Measurements from ENCODE around the gene HAPLN3.
A peak's percentile ranks its signal among the peaks of the same experiment; 100 is the strongest.

Gene HAPLN3

GRCh38 chr15:88835119-88835518, 60.2 kb downstream of the HAPLN3 start:
- Histone ChIP-seq H3K9me3 (replicated peaks; ENCODE audit: insufficient read depth, low read length) (no peaks in the 10 kb centered on the region), H3K4me2 (ENCODE audit: low read depth, low read length) (no peak overlapping the region), H3K4me1 (ENCODE audit: low read length) (no peaks in the 10 kb centered on the region), H3K36me3 (replicated peaks; ENCODE audit: insufficient read depth, low read length) (no peaks in the 10 kb centered on the region), H2AFZ (ENCODE audit: low read length) (no peak overlapping the region), H4K20me1 (ENCODE audit: insufficient read depth, low read length) (no peaks in the 10 kb centered on the region), H3K9ac (ENCODE audit: low read length) (no peak overlapping the region), H3K79me2 (ENCODE audit: low read length) (no peaks in the 10 kb centered on the region), H3K4me3 (ENCODE audit: low read length) (no peak overlapping the region), H3F3A (ENCODE audit: insufficient read depth, low read length) (no peaks in the 10 kb centered on the region), H3K9me2 (replicated peaks; ENCODE audit: insufficient read depth, low read length) (no peaks in the 10 kb centered on the region), H3K27ac (ENCODE audit: low read length) (no peak overlapping the region), H3K27me3 (replicated peaks; ENCODE audit: insufficient read depth, low read length) (no peaks in the 10 kb centered on the region)
- TF ChIP-seq EZH2 (optimal IDR thresholded peaks at IDR 0.05; ENCODE audit: low read depth, low read length) = no peak
- TF ChIP-seq, protein P1, sequence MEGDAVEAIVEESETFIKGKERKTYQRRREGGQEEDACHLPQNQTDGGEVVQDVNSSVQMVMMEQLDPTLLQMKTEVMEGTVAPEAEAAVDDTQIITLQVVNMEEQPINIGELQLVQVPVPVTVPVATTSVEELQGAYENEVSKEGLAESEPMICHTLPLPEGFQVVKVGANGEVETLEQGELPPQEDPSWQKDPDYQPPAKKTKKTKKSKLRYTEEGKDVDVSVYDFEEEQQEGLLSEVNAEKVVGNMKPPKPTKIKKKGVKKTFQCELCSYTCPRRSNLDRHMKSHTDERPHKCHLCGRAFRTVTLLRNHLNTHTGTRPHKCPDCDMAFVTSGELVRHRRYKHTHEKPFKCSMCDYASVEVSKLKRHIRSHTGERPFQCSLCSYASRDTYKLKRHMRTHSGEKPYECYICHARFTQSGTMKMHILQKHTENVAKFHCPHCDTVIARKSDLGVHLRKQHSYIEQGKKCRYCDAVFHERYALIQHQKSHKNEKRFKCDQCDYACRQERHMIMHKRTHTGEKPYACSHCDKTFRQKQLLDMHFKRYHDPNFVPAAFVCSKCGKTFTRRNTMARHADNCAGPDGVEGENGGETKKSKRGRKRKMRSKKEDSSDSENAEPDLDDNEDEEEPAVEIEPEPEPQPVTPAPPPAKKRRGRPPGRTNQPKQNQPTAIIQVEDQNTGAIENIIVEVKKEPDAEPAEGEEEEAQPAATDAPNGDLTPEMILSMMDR (IDR thresholded peaks at IDR 0.05; ENCODE audit: low read length) = no peak
- no peak for TF ChIP-seq EZH2phosphoT487 (IDR thresholded peaks at IDR 0.05; ENCODE audit: low read length)
- DNase-seq = no peak

- H3K79me2 ChIP-seq (ENCODE audit: low read length) = no peaks in the 10 kb centered on the region
- H2AFZ ChIP-seq (ENCODE audit: low read length) = peak overlapping the region; percentile 44; the same call in 1 of the 2 replicates
- H3F3A ChIP-seq (ENCODE audit: insufficient read depth, low read length) = no peaks in the 10 kb centered on the region
- no peaks in the 10 kb centered on the region for H3K9me2 ChIP-seq (replicated peaks; ENCODE audit: insufficient read depth, low read length)
- no peaks in the 10 kb centered on the region for H4K20me1 ChIP-seq (ENCODE audit: insufficient read depth, low read length)
- H3K9me3 ChIP-seq (replicated peaks; ENCODE audit: insufficient read depth, low read length) = no peaks in the 10 kb centered on the region
- H3K36me3 ChIP-seq (replicated peaks; ENCODE audit: insufficient read depth, low read length) = no peaks in the 10 kb centered on the region
- H3K4me1 ChIP-seq (ENCODE audit: low read length) = no peaks in the 10 kb centered on the region
- peak; percentile 45 for DNase-seq
- H3K4me3 ChIP-seq (ENCODE audit: low read length) = no peak overlapping the region
- no peak overlapping the region for H3K4me2 ChIP-seq (ENCODE audit: low read depth, low read length)
- no peaks in the 10 kb centered on the region for H3K27me3 ChIP-seq (replicated peaks; ENCODE audit: insufficient read depth, low read length)
- no peak overlapping the region for H3K9ac ChIP-seq (ENCODE audit: low read length)
- H3K27ac ChIP-seq (ENCODE audit: low read length) = no peak overlapping the region
- TF ChIP-seq EZH2phosphoT487 (IDR thresholded peaks at IDR 0.05; ENCODE audit: low read length) = no peak
- TF ChIP-seq, protein P1 (IDR thresholded peaks at IDR 0.05; ENCODE audit: low read length) = peak; percentile 85
- TF ChIP-seq EZH2 (optimal IDR thresholded peaks at IDR 0.05; ENCODE audit: low read depth, low read length) = no peak
Observed at GRCh38 chr15:88834211-88834812, 61.0 kb downstream of the HAPLN3 start.

- Histone ChIP-seq H3F3A (ENCODE audit: insufficient read depth, low read length) (no peaks in the 10 kb centered on the region), H2AFZ (ENCODE audit: low read length) (no peak overlapping the region), H3K79me2 (ENCODE audit: low read length) (no peaks in the 10 kb centered on the region), H4K20me1 (ENCODE audit: insufficient read depth, low read length) (no peaks in the 10 kb centered on the region), H3K4me1 (ENCODE audit: low read length) (no peaks in the 10 kb centered on the region), H3K9me2 (replicated peaks; ENCODE audit: insufficient read depth, low read length) (no peaks in the 10 kb centered on the region), H3K36me3 (replicated peaks; ENCODE audit: insufficient read depth, low read length) (no peaks in the 10 kb centered on the region), H3K27ac (ENCODE audit: low read length) (no peak overlapping the region), H3K9ac (ENCODE audit: low read length) (no peak overlapping the region), H3K4me2 (ENCODE audit: low read depth, low read length) (no peak overlapping the region), H3K4me3 (ENCODE audit: low read length) (no peak overlapping the region), H3K27me3 (replicated peaks; ENCODE audit: insufficient read depth, low read length) (no peaks in the 10 kb centered on the region), H3K9me3 (replicated peaks; ENCODE audit: insufficient read depth, low read length) (no peaks in the 10 kb centered on the region)
- DNase-seq = no peak
- no peak for TF ChIP-seq EZH2 (optimal IDR thresholded peaks at IDR 0.05; ENCODE audit: low read depth, low read length)
- TF ChIP-seq, protein P1 (IDR thresholded peaks at IDR 0.05; ENCODE audit: low read length) = no peak
- no peak for TF ChIP-seq EZH2phosphoT487 (IDR thresholded peaks at IDR 0.05; ENCODE audit: low read length)
Observed at GRCh38 chr15:88833731-88834100, 61.6 kb downstream of the HAPLN3 start.

Measured in MM.1S (cell line).